GM12878 (cell line): Measurements from ENCODE around the gene COL23A1.

Experiments
- ASH2L ChIP-seq: fragments of 300-600, 200-600 bp; sonication (generic); IDR thresholded peaks from 2 replicates; pipeline ENCODE4 v1.6.1; 2017; ENCODE audit warnings: low read depth, mild to moderate bottlenecking, borderline replicate concordance
- BHLHE40 ChIP-seq, 2 experiments: fragments of 450-650 bp in 1 of 2; IDR thresholded peaks; 2 replicates each; pipeline ENCODE4 v1.6.1; 2011 to 2017; ENCODE audit warnings: low read depth in 2 of 2, borderline replicate concordance in 1 of 2, improper control_type of control experiment in 1 of 2, low read length in 1 of 2, mild to moderate bottlenecking in 1 of 2
- CHD2 ChIP-seq: IDR thresholded peaks from 2 replicates; pipeline ENCODE4 v1.6.1; 2011; ENCODE audit warnings: low read depth, low read length, improper control_type of control experiment, borderline replicate concordance
- CTCF ChIP-seq, 3 experiments: IDR thresholded peaks in 2 of 3; conservative IDR thresholded peaks in 1 of 3; 2 replicates each; pipeline ENCODE4 v1.5.1; 2011; ENCODE audit warnings: low read depth in 3 of 3, low read length in 3 of 3, mild to moderate bottlenecking in 3 of 3, control low read depth in 2 of 3, moderate library complexity in 2 of 3, inconsistent platforms in 1 of 3, mixed read lengths in 1 of 3; ENCODE audit not compliant: control insufficient read depth in 2 of 3, insufficient read depth in 1 of 3; ENCODE audit errors: extremely low read depth in 1 of 3
- EGR1 ChIP-seq, 2 experiments: IDR thresholded peaks; 1 replicate in 1 of 2; 2 replicates in 1 of 2; pipeline ENCODE4 v1.6.1; 2011 to 2012; ENCODE audit warnings: low read depth in 2 of 2, low read length in 2 of 2, borderline replicate concordance in 1 of 2, mild to moderate bottlenecking in 1 of 2, moderate library complexity in 1 of 2
- HCFC1 ChIP-seq: fragments of 150-350 bp; IDR thresholded peaks from 2 replicates; pipeline ENCODE4 v1.6.1; 2014; ENCODE audit warnings: low read length
- IRF4 ChIP-seq: IDR thresholded peaks from 2 replicates; pipeline ENCODE4 v1.6.1; 2011; ENCODE audit warnings: low read depth, low read length
- POLR2A ChIP-seq: IDR thresholded peaks from 2 replicates; pipeline ENCODE4 v1.6.1; 2011; ENCODE audit warnings: low read depth, mild to moderate bottlenecking, low read length
- POLR2AphosphoS5 ChIP-seq: IDR thresholded peaks from 2 replicates; pipeline ENCODE4 v1.6.1; 2011; ENCODE audit warnings: mild to moderate bottlenecking, low read length, inconsistent platforms
- RFX5 ChIP-seq: IDR thresholded peaks from 2 replicates; pipeline ENCODE4 v1.6.1; 2011; ENCODE audit warnings: low read depth, low read length, improper control_type of control experiment
- SIN3A ChIP-seq: IDR thresholded peaks from 2 replicates; pipeline ENCODE4 v1.6.1; 2012; ENCODE audit warnings: low read depth, low read length, improper control_type of control experiment
- TF ChIP-seq, protein P1 (sequence below): fragments of 450-650 bp; IDR thresholded peaks from 2 replicates; pipeline ENCODE4 v1.6.1; 2018; ENCODE audit warnings: mild to moderate bottlenecking, low read depth, moderate library complexity; ENCODE audit not compliant: partially characterized antibody

- TF ChIP-seq POLR2AphosphoS5 (no peak), CTCF (IDR thresholded peaks at IDR 0.05 in 2 of 3, conservative IDR thresholded peaks at IDR 0.05 in 1 of 3; ENCODE audit: control insufficient read depth in 2 of 3, extremely low read depth in 1 of 3, insufficient read depth in 1 of 3, low read depth in 3 of 3, low read length in 3 of 3) (no peak), CHD2 (no peak), HCFC1 (no peak), ASH2L (no peak), SIN3A (no peak), EGR1 (IDR thresholded peaks at IDR 0.05; ENCODE audit: borderline replicate concordance in 1 of 2, low read depth in 2 of 2, low read length in 2 of 2) (no peak), RFX5 (no peak), POLR2A (no peak), BHLHE40 (IDR thresholded peaks at IDR 0.05; ENCODE audit: borderline replicate concordance in 1 of 2, low read depth in 2 of 2, low read length in 1 of 2) (no peak), IRF4 (no peak)
- TF ChIP-seq, protein P1, sequence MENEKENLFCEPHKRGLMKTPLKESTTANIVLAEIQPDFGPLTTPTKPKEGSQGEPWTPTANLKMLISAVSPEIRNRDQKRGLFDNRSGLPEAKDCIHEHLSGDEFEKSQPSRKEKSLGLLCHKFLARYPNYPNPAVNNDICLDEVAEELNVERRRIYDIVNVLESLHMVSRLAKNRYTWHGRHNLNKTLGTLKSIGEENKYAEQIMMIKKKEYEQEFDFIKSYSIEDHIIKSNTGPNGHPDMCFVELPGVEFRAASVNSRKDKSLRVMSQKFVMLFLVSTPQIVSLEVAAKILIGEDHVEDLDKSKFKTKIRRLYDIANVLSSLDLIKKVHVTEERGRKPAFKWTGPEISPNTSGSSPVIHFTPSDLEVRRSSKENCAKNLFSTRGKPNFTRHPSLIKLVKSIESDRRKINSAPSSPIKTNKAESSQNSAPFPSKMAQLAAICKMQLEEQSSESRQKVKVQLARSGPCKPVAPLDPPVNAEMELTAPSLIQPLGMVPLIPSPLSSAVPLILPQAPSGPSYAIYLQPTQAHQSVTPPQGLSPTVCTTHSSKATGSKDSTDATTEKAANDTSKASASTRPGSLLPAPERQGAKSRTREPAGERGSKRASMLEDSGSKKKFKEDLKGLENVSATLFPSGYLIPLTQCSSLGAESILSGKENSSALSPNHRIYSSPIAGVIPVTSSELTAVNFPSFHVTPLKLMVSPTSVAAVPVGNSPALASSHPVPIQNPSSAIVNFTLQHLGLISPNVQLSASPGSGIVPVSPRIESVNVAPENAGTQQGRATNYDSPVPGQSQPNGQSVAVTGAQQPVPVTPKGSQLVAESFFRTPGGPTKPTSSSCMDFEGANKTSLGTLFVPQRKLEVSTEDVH = no peak
Measured at GRCh38 chr5:178366998-178367735, 223.0 kb downstream of the COL23A1 start.
